GM13977 (cell line): ENCODE results near the gene ARHGEF35.
"Not testable (repeated sequence)": the region's sequence is repeated elsewhere in the genome, so short reads cannot be mapped to it uniquely, and the experiment has no call there.

Experiments used
- DNase-seq: peaks from one replicate; pipeline ENCODE4 v3.0.0; 2012; ENCODE audit warnings: low spot score
- CTCF ChIP-seq: IDR thresholded peaks from 2 replicates; pipeline ENCODE4 v1.5.1; 2012; ENCODE audit warnings: mild to moderate bottlenecking, control low read depth; ENCODE audit not compliant: insufficient read depth; ENCODE audit errors: extremely low read depth, missing control alignments
- in situ Hi-C: fragments of 300-500 bp; cut with MboI; formaldehyde crosslinking; loops from one replicate; pipeline ENCODE4 v1.12.0; 2022; ENCODE audit warnings: low sequenced_read_pairs, low pct_unique_long_range_greater_than_20kb, mixed read lengths, inconsistent platforms; ENCODE audit not compliant: unreplicated experiment

ARHGEF35 gene

DNA sequence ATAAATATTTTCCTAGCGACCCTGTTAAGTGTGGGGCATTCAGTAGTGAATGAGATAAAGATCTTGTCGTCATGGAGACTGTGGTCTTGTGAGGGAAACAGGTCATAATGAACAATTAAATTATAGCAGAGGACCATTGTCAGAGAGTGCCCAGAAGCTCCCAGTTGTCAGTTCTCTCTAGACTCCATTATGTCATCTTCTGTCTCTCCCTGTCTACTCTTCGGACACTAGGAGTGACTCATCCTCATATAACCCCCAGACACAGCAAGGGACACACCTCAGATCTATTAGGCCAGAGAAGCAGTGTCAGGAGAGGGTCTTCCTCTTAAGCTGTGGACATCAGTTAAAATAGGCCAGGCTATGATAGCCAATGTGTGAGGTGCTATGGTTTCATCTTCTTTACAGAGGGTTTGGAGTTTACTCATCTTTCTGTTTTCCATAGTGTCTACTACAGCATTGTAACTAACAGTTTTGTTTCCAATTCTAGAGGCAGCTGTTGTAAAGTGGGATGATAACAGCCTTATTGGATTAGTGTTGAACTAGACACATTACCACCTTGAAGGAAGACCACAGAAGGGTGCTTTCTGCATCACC lies 7.0 kb downstream of the ARHGEF35 start:
- DNase-seq, in situ Hi-C loops: not testable (repeated sequence)

DNA sequence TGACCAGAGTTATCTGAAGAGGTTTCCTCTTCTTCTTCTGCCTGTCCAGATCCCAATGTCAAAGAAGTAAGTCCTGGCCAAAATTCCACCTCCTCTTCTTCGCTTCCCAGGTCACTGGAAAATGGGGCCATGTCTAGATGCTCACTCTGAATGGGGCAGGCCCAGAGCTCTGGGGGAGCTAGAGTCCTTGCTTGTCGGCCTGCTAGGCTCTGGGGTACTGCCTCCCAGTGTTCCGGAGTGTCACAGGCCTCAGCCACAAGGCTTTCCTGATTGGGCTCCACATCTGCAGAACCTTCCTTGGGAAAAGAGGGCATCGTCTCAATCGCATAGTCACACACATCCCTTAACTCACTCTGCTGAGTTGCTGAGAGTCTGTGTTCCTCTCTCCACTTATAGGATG lies 7.8 kb downstream of the ARHGEF35 start:
- DNase-seq, in situ Hi-C loops: not testable (repeated sequence)

- DNase-seq, in situ Hi-C loops: not testable (repeated sequence)
Observed at GRCh38 chr7:144183166-144183565, 12.5 kb downstream of the ARHGEF35 start, which contains the start of gene CTAGE4. Gene CTAGE4 (plus strand): TSS chr7:144183466. CDS start chr7:144183504, 38 bp downstream.

- DNase-seq, in situ Hi-C loops: not testable (repeated sequence)
Observed at GRCh38 chr7:144179165-144179479, 16.5 kb downstream of the ARHGEF35 start.

DNA sequence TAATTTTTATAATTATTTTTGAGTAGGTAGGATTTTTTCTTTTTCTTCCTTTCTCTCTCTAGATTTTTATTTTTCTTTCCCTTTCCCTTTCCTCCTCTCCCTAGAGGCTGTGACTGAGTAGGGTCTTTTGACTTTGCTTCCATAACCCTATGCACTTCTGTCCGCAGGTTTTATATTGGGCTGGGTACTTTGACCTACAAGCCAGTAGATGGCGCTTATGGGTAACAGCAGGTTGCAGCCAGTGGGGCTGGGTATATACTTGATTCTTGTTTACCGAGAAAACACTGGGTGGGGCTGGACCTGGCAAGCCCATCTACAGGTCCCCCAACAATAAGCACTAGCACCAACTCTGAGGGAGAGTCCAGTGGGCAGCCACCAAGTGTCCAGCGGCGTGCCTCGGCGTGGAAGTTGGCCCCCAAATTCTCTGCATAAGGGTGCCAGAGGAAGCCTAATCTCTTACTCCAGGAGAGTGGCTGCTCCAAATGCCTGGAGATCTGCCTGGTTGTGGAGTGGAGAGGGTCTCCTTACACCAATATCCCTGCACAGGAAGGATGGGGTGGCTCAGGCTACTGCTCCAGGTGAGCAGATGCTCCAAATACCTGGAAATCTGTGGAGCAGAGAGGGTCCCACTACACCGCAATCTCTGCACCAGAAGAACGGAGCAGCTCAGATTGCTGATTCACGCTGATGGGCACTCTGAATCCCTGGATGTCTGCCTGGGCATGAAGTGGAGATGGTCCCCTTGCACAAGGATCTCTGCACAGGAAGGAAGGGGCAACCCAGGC lies 17.1 kb downstream of the ARHGEF35 start:
- in situ Hi-C loops, DNase-seq: not testable (repeated sequence)
- peak; percentile 49 for TF ChIP-seq CTCF

GRCh38 chr7:144174613-144175012 lies 21.0 kb downstream of the ARHGEF35 start:
- no peak for DNase-seq
- no peak for TF ChIP-seq CTCF
- in situ Hi-C loops, result no loop called here

DNA sequence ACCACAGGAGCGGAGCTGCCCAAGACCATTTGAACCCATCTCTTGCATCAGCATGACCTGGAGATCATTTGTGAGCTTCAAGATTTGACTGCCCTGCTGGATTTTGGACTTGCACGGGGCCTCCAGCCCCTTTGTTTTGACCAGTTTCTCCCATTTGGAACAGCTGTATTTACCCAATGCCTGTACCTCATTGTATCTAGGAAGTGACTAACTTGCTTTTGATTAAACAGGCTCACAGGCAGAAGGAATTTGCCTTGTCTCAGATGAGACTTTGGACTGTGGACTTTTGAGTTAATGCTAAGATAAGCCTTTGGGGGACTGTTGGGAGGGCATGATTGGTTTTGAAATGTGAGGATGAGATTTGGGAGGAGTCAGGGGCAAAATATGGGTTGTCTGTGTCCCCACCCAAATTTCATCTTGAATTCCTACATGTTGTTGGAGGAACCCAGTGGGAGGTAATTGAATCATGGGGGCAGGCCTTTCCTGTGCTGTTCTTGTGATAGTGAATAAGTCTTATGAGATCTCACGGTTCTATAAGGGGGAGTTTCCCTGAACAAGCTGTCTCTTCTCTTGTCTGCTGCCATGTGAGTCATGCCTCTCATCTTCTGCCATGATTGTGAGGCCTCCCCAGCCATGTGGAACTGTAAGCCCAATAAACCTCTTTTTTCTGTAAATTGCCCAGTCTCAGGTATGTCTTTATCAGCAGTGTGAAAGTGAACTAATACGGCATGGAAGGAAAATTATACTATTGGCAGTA lies 23.9 kb downstream of the ARHGEF35 start:
- DNase-seq, in situ Hi-C loops: not testable (repeated sequence)

GRCh38 chr7:144164784-144165183 lies 30.8 kb downstream of the ARHGEF35 start:
- no peak for DNase-seq
- in situ Hi-C loops, result no loop called here

More at GRCh38 chr7:144164784-144165183, 30.8 kb downstream of the ARHGEF35 start:
- no peak for TF ChIP-seq CTCF
